ENCODE data around the gene PARD3B.

DNA sequence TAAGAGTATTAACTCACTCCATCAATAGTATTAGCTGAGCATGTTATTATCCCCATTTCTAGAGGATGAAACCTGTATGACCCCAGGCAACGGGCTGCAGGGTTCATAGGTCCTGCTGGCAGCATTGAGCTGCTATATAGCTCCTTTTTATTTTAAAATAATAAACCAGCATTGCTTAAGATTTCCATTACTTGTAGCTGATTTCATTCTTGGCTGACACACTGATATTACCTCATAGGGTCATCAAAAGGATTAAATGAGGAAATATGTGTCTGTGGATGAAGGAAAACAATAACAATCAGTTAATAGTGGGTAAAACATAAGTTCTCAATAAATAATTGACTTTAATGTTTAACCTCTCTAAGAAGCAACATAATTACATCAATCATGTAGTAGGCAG, 1088.7 kb downstream of the PARD3B start:
- TF ChIP-seq, protein P1, sequence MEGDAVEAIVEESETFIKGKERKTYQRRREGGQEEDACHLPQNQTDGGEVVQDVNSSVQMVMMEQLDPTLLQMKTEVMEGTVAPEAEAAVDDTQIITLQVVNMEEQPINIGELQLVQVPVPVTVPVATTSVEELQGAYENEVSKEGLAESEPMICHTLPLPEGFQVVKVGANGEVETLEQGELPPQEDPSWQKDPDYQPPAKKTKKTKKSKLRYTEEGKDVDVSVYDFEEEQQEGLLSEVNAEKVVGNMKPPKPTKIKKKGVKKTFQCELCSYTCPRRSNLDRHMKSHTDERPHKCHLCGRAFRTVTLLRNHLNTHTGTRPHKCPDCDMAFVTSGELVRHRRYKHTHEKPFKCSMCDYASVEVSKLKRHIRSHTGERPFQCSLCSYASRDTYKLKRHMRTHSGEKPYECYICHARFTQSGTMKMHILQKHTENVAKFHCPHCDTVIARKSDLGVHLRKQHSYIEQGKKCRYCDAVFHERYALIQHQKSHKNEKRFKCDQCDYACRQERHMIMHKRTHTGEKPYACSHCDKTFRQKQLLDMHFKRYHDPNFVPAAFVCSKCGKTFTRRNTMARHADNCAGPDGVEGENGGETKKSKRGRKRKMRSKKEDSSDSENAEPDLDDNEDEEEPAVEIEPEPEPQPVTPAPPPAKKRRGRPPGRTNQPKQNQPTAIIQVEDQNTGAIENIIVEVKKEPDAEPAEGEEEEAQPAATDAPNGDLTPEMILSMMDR (IDR thresholded peaks at IDR 0.05) = no peak
- no peak for TF ChIP-seq POLR2AphosphoS5 (IDR thresholded peaks at IDR 0.05)

Measured in transverse colon (tissue), 4 donors.